ENCODE measurements around the gene ITGB3BP.

ITGB3BP gene

DNA sequence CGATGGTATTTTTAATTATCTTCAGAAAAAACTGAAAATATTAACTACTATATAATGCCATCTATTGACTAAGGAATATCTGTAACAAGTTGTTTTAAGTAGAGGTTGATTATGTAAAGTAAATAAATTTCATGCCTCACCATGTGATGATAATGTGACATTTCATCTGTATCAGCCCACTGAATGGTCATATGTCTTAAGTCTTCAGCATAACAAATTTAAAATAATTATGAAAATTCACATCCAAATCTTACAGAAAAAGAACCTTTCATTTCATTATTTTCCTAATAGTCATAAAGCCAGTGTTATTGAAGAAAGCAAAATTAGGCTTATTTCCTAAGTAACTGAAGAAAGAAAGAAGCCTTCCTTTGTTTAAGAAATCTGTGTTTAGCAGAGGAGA is 72.6 kb downstream of the ITGB3BP start:
- TF ChIP-seq, protein P1, sequence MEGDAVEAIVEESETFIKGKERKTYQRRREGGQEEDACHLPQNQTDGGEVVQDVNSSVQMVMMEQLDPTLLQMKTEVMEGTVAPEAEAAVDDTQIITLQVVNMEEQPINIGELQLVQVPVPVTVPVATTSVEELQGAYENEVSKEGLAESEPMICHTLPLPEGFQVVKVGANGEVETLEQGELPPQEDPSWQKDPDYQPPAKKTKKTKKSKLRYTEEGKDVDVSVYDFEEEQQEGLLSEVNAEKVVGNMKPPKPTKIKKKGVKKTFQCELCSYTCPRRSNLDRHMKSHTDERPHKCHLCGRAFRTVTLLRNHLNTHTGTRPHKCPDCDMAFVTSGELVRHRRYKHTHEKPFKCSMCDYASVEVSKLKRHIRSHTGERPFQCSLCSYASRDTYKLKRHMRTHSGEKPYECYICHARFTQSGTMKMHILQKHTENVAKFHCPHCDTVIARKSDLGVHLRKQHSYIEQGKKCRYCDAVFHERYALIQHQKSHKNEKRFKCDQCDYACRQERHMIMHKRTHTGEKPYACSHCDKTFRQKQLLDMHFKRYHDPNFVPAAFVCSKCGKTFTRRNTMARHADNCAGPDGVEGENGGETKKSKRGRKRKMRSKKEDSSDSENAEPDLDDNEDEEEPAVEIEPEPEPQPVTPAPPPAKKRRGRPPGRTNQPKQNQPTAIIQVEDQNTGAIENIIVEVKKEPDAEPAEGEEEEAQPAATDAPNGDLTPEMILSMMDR (IDR thresholded peaks at IDR 0.05; ENCODE audit: control extremely low read depth, extremely low read depth, low read depth, missing control alignments), result no peak
- DNase-seq (ENCODE audit: extremely low spot score), result no peak
- CTCF ChIA-PET, result no interaction called here
- POLR2A ChIA-PET, result no interaction called here

DNA sequence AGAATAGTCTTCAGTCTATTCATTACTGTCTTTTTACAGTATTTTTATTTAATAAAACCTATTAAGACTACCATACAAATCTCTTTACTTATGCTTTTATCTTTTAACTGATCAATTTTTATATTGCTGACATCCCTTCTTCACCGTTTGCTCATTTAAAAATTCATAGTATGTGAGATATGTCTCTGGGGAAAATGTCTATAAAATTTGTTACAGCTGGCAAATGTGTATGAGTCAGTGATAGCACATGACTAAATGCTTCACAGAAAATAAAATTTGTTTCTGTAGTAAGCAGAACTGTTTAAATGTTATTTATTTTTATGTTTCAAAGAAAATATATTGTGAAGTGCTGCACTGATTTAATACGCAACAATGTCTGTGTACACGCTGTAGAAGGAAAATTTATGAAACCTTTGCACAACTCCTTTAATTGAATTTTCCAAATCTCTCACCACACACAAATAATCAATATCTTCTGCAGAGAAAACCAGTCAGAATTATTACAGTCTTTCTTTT is 74.2 kb downstream of the ITGB3BP start:
- DNase-seq (ENCODE audit: extremely low spot score), result no peak
- TF ChIP-seq, protein P1 (IDR thresholded peaks at IDR 0.05; ENCODE audit: control extremely low read depth, extremely low read depth, low read depth, missing control alignments), result no peak
- POLR2A ChIA-PET, result no interaction called here
- CTCF ChIA-PET, result no interaction called here

DNA sequence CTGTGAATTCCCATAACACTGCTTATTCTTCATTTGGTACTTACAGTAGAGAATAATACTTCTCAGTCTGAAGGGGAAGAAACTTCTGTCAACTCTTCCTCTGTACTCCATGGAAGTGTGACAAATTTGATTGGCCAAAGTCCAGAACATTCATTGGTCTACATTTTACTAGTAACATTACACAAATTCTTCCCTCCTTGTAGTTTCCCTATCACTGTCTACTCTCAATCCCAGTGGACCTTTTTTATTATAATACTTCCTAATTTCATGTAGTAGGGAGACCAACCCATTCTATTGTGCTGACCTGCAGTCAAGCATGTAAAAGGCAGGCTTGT is 80.9 kb downstream of the ITGB3BP start:
- TF ChIP-seq, protein P1 (IDR thresholded peaks at IDR 0.05; ENCODE audit: control extremely low read depth, extremely low read depth, low read depth, missing control alignments), result no peak
- ChIA-PET CTCF (interaction anchor here (0.6 to 2.6 kb wide), 8 partner anchors 10 to 600 kb away, joined by 3 to 9 read pairs (median 4); no protein-coding TSS in a partner anchor), POLR2A (no interaction called here)
- DNase-seq (ENCODE audit: extremely low spot score), result no peak

DNA sequence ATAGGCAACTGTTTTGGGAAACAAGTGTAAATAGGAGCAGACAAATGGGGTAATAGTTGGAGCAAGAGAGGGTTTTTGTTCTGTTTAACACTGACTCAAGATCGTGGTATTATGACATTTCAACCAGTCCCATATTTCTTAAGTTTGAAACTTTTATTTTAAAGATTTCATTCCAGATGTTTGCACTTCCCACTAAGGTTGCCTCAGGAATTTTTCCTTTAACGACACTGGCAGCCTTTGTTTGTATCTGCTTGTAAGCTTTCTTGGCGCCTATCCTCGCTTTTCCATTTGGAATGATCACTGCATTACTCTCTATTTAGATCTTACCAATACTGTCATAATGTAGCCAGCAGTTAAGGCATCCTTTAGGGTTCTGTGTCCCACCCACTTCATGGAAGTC is 87.9 kb downstream of the ITGB3BP start:
- TF ChIP-seq, protein P1 (IDR thresholded peaks at IDR 0.05; ENCODE audit: control extremely low read depth, extremely low read depth, low read depth, missing control alignments), result no peak
- no peak for DNase-seq (ENCODE audit: extremely low spot score)
- POLR2A ChIA-PET, result no interaction called here
- CTCF ChIA-PET, result interaction anchor here (1.9 kb wide), 1 partner anchor 37 kb away, joined by 4 read pairs; no protein-coding TSS in a partner anchor

DNA sequence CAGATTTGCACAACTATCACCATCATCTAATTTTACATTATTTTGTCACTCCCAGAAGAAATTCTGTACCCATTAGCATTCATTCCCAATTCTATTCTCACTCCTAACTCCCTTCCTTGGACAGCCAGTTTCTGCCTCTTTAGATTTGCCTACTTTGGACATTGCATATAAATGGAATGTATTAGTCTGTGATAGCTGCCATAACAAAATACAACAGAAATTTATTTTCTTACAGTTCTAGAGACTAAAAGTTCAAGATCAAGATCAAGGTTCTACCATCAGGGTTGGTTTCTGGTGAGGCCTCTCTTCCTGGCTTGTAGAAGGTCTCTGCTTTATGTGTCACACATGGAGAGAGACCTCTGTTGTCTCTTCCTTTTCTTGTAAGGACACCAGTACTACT is 93.7 kb downstream of the ITGB3BP start:
- no peak for DNase-seq (ENCODE audit: extremely low spot score)
- TF ChIP-seq, protein P1 (IDR thresholded peaks at IDR 0.05; ENCODE audit: control extremely low read depth, extremely low read depth, low read depth, missing control alignments), result no peak
- POLR2A ChIA-PET, result no interaction called here

DNA sequence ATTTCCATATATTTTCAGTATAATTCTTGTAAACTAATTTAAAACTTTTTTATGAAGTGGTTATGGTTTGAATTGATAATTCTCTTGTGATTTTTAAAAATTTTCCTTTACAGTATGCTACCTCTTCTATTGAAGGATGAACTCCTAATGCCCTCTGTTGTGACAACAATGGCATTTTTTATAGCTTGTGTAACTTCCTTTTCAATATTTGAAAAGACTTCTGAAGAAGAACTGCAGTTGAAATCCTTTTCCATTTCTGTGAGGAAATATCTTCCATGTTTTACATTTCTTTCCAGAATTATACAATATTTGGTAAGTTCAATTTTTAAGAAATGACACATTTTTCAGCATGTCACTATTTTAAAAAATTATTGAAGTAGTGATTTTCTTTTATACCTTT is 94.2 kb downstream of the ITGB3BP start:
- TF ChIP-seq, protein P1 (IDR thresholded peaks at IDR 0.05; ENCODE audit: control extremely low read depth, extremely low read depth, low read depth, missing control alignments), result no peak
- CTCF ChIA-PET, result interaction anchor here (1.7 to 3.1 kb wide), 2 partner anchors 8 to 13 kb away, joined by 8 to 9 read pairs; no protein-coding TSS in a partner anchor
- POLR2A ChIA-PET, result no interaction called here
- no peak for DNase-seq (ENCODE audit: extremely low spot score)

More for the DNA sequence above, 93.7 kb downstream of the ITGB3BP start:
- CTCF ChIA-PET, result interaction anchor here (3.1 kb wide), 1 partner anchor 12 kb away, joined by 9 read pairs; no protein-coding TSS in a partner anchor

All from GM10248 (cell line).